ENCODE measurements around the gene PCSK5.

PCSK5 gene

DNA sequence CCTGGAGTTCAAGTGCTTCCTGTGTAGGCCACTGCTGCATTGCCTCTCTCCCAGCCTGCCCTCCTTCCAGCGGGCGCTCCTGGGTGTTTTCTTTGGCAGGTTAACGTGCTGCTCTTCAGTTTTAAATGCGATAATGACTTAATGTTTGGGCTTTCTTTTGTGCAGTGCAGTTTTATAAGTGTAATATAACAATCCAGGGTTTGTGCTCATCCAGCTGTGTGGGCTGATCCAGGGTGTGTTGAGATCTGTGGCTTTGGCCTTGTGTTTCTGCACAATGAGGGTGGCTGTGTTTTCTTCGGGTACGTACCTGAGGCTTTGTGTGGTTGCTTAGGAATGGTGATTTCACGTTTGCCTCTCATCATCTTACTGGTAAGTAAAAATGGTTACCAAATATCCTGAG is 50.6 kb downstream of the PCSK5 start:
- no peaks in the 10 kb centered on the region for H3K36me3 ChIP-seq (replicated peaks; ENCODE audit: insufficient read depth, low read length)
- H3K9me3 ChIP-seq (replicated peaks; ENCODE audit: insufficient read depth, low read length), result no peaks in the 10 kb centered on the region
- no peaks in the 10 kb centered on the region for H3K79me2 ChIP-seq (ENCODE audit: low read length)
- no peak overlapping the region for H3K9ac ChIP-seq (ENCODE audit: low read length)
- H2AFZ ChIP-seq (ENCODE audit: low read length), result no peak overlapping the region
- no peak overlapping the region for H3K27ac ChIP-seq (ENCODE audit: low read length)
- no peaks in the 10 kb centered on the region for H3K27me3 ChIP-seq (replicated peaks; ENCODE audit: insufficient read depth, low read length)
- H3K9me2 ChIP-seq (replicated peaks; ENCODE audit: insufficient read depth, low read length), result no peaks in the 10 kb centered on the region
- no peak overlapping the region for H3K4me2 ChIP-seq (ENCODE audit: low read depth, low read length)
- H4K20me1 ChIP-seq (ENCODE audit: insufficient read depth, low read length), result no peaks in the 10 kb centered on the region
- TF ChIP-seq EZH2phosphoT487 (IDR thresholded peaks at IDR 0.05; ENCODE audit: low read length) (no peak), EZH2 (optimal IDR thresholded peaks at IDR 0.05; ENCODE audit: low read depth, low read length) (no peak)
- TF ChIP-seq, protein P1, sequence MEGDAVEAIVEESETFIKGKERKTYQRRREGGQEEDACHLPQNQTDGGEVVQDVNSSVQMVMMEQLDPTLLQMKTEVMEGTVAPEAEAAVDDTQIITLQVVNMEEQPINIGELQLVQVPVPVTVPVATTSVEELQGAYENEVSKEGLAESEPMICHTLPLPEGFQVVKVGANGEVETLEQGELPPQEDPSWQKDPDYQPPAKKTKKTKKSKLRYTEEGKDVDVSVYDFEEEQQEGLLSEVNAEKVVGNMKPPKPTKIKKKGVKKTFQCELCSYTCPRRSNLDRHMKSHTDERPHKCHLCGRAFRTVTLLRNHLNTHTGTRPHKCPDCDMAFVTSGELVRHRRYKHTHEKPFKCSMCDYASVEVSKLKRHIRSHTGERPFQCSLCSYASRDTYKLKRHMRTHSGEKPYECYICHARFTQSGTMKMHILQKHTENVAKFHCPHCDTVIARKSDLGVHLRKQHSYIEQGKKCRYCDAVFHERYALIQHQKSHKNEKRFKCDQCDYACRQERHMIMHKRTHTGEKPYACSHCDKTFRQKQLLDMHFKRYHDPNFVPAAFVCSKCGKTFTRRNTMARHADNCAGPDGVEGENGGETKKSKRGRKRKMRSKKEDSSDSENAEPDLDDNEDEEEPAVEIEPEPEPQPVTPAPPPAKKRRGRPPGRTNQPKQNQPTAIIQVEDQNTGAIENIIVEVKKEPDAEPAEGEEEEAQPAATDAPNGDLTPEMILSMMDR (IDR thresholded peaks at IDR 0.05; ENCODE audit: low read length), result no peak
- H3K4me1 ChIP-seq (ENCODE audit: low read length), result no peaks in the 10 kb centered on the region
- H3K4me3 ChIP-seq (ENCODE audit: low read length), result no peak overlapping the region
- DNase-seq, result no peak
- H3F3A ChIP-seq (ENCODE audit: insufficient read depth, low read length), result no peaks in the 10 kb centered on the region

DNA sequence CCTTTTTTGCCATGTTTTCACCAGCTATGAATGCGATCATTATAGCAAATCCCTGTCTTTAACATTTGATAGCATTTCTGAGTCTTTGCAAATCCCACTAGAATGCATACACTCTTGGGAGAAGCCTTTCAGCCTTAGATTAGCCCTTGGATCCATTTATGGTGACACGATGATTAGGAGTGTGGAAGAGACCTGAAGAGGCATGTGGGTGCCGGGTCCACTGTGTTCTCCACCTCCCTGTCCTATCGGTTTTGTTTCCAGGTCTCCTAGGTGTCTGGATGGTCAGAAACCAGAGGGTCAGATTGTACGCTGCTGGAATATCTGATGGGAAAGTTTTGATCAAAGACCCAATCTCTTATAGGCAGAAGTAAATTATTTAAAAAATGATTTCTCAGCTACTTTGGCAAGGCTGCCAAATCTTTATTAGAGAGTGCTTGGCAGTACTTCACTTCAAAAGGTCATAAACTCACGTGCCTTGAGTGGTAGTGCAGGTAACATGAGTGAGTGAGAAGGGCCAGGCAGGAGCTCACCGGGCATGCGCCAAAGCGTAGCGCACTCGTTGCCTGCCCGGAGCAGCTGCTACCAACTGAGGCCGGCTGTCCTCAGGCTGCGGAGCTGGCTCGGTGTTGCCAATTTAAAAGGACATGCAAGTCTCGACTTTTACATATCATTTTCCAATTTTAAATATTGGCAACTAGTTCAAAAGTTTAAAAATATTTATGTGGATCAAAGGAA is 51.3 kb downstream of the PCSK5 start:
- no peak for DNase-seq
- Histone ChIP-seq H3K27me3 (replicated peaks; ENCODE audit: insufficient read depth, low read length) (no peaks in the 10 kb centered on the region), H3K27ac (ENCODE audit: low read length) (no peak overlapping the region), H3K9me2 (replicated peaks; ENCODE audit: insufficient read depth, low read length) (no peaks in the 10 kb centered on the region), H4K20me1 (ENCODE audit: insufficient read depth, low read length) (no peaks in the 10 kb centered on the region), H3K4me1 (ENCODE audit: low read length) (no peaks in the 10 kb centered on the region), H3K4me2 (ENCODE audit: low read depth, low read length) (no peak overlapping the region), H3K36me3 (replicated peaks; ENCODE audit: insufficient read depth, low read length) (no peaks in the 10 kb centered on the region), H3K9ac (ENCODE audit: low read length) (no peak overlapping the region), H3K4me3 (ENCODE audit: low read length) (no peak overlapping the region), H2AFZ (ENCODE audit: low read length) (no peak overlapping the region), H3K9me3 (replicated peaks; ENCODE audit: insufficient read depth, low read length) (no peaks in the 10 kb centered on the region), H3K79me2 (ENCODE audit: low read length) (no peaks in the 10 kb centered on the region), H3F3A (ENCODE audit: insufficient read depth, low read length) (no peaks in the 10 kb centered on the region)
- TF ChIP-seq EZH2 (optimal IDR thresholded peaks at IDR 0.05; ENCODE audit: low read depth, low read length), result no peak
- no peak for TF ChIP-seq EZH2phosphoT487 (IDR thresholded peaks at IDR 0.05; ENCODE audit: low read length)
- TF ChIP-seq, protein P1 (IDR thresholded peaks at IDR 0.05; ENCODE audit: low read length), result no peak

DNA sequence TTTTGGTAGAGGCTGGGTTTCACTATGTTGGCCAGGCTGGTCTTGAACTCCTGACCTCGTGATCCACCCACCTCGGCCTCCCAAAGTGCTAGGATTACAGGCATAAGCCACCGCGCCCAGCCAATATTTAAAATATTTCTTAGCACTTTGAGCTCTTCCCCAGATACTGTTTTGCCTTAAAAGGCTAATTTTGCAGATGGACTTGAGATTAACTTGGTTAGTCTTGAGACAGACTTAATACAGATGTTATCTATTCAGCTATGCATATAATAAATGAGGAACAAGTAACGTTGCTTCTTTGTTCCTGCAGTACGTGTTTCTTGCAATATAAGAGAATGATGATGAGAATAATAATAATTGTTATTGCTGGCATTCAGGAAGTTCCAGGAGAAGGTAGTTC is 56.3 kb downstream of the PCSK5 start:
- H3K27ac ChIP-seq (ENCODE audit: low read length), result no peak overlapping the region
- no peaks in the 10 kb centered on the region for H3K9me3 ChIP-seq (replicated peaks; ENCODE audit: insufficient read depth, low read length)
- H2AFZ ChIP-seq (ENCODE audit: low read length), result no peak overlapping the region

More for the DNA sequence above, 56.3 kb downstream of the PCSK5 start:
- no peak overlapping the region for H3K9ac ChIP-seq (ENCODE audit: low read length)
- H3K4me3 ChIP-seq (ENCODE audit: low read length), result no peak overlapping the region
- no peaks in the 10 kb centered on the region for H4K20me1 ChIP-seq (ENCODE audit: insufficient read depth, low read length)
- no peaks in the 10 kb centered on the region for H3F3A ChIP-seq (ENCODE audit: insufficient read depth, low read length)
- no peaks in the 10 kb centered on the region for H3K27me3 ChIP-seq (replicated peaks; ENCODE audit: insufficient read depth, low read length)
- no peak for DNase-seq
- H3K79me2 ChIP-seq (ENCODE audit: low read length), result no peaks in the 10 kb centered on the region
- no peaks in the 10 kb centered on the region for H3K9me2 ChIP-seq (replicated peaks; ENCODE audit: insufficient read depth, low read length)
- TF ChIP-seq EZH2 (optimal IDR thresholded peaks at IDR 0.05; ENCODE audit: low read depth, low read length) (no peak), EZH2phosphoT487 (IDR thresholded peaks at IDR 0.05; ENCODE audit: low read length) (no peak)
- TF ChIP-seq, protein P1 (IDR thresholded peaks at IDR 0.05; ENCODE audit: low read length), result no peak
- no peaks in the 10 kb centered on the region for H3K4me1 ChIP-seq (ENCODE audit: low read length)
- no peaks in the 10 kb centered on the region for H3K36me3 ChIP-seq (replicated peaks; ENCODE audit: insufficient read depth, low read length)
- no peak overlapping the region for H3K4me2 ChIP-seq (ENCODE audit: low read depth, low read length)
